Urinary bladder (tissue), 4 donors: Measurements from ENCODE around the gene GNG12. TPM values are rescaled to one million over a fixed set of nuclear protein-coding genes. Genes with fewer than 3 reads are reported as not detected.

ENCODE experiments used
- DNase-seq: peaks from one replicate; pipeline ENCODE4 v3.0.0-alpha.2; 2015; ENCODE audit errors: extremely low spot score
- H3K27ac ChIP-seq: one replicate; pipeline ENCODE4 v1.5.1; 2013; ENCODE audit warnings: low read depth, mild to moderate bottlenecking, moderate library complexity
- H3K36me3 ChIP-seq: one replicate; pipeline ENCODE4 v1.6.1; 2013; ENCODE audit warnings: mild to moderate bottlenecking, moderate library complexity; ENCODE audit not compliant: insufficient read depth
- H3K4me1 ChIP-seq: one replicate; pipeline ENCODE4 v1.6.1; 2013; ENCODE audit warnings: mild to moderate bottlenecking, moderate library complexity; ENCODE audit not compliant: insufficient read depth
- H3K4me3 ChIP-seq: one replicate; pipeline ENCODE4 v1.5.1; 2013; ENCODE audit warnings: low read depth, low read length
- WGBS: extraction: QIAGEN DNeasy Blood & Tissue Kit; methylation state at CpG from one replicate; pipeline ENCODE4 v1.1.7; 2013; 5-methylcytosine and 5-hydroxymethylcytosine counted together
- polyA plus RNA-seq: library from polyadenylated mRNA; stranded (reverse); fragments of 200-250 nt; gene quantifications from one replicate; pipeline ENCODE4 v1.2.3, GENCODE V29; 2013
- total RNA-seq: library from RNA; depleted of rRNA; stranded (reverse); fragments of >200 nt; gene quantifications from one replicate; pipeline ENCODE4 v1.2.3, GENCODE V29; 2014
- donor health status: healthy with polysubstance abuse.
- donor health status: healthy.

Gene GNG12
- total and polyA plus RNA-seq, 2 donors: 79.4 to 264 TPM

GRCh38 chr1:67759692-67760029 lies 73.6 kb downstream of the GNG12 start:
- Histone ChIP-seq H3K4me1 (no peaks in the 10 kb centered on the region), H3K27ac (no peak overlapping the region), H3K4me3 (no peak overlapping the region), H3K36me3 (no peaks in the 10 kb centered on the region)
- no peak for DNase-seq

- H3K36me3 ChIP-seq: no peaks in the 10 kb centered on the region
- no peak overlapping the region for H3K27ac ChIP-seq
- 92% methylated on average over 3 of the region's 3 CpGs for WGBS
- no peak overlapping the region for H3K4me3 ChIP-seq
- H3K4me1 ChIP-seq: no peaks in the 10 kb centered on the region
- DNase-seq: no peak
These were observed 74.2 kb downstream of the GNG12 start for GRCh38 chr1:67759066-67759465.

- WGBS: 32% methylated on average over 2 of the region's 2 CpGs
- no peak overlapping the region for H3K4me3 ChIP-seq
- DNase-seq: no peak
- H3K27ac ChIP-seq: no peak overlapping the region
- H3K4me1 ChIP-seq: no peaks in the 10 kb centered on the region
- H3K36me3 ChIP-seq: no peaks in the 10 kb centered on the region
These were observed 77.6 kb downstream of the GNG12 start for GRCh38 chr1:67755619-67756018.

GRCh38 chr1:67755160-67755559 lies 78.1 kb downstream of the GNG12 start:
- Histone ChIP-seq H3K27ac (no peak overlapping the region), H3K4me3 (no peak overlapping the region), H3K4me1 (no peaks in the 10 kb centered on the region), H3K36me3 (no peaks in the 10 kb centered on the region)
- DNase-seq: no peak
- WGBS: over 99% methylated on average over 2 of the region's 2 CpGs

- Histone ChIP-seq H3K27ac (no peak overlapping the region), H3K36me3 (no peaks in the 10 kb centered on the region), H3K4me3 (no peak overlapping the region), H3K4me1 (no peaks in the 10 kb centered on the region)
- no peak for DNase-seq
- 86% methylated on average over 4 of the region's 4 CpGs for WGBS
These were observed 78.7 kb downstream of the GNG12 start for GRCh38 chr1:67754526-67754920.

GRCh38 chr1:67753776-67754525 lies 79.3 kb downstream of the GNG12 start:
- Histone ChIP-seq H3K4me3 (no peak overlapping the region), H3K4me1 (no peaks in the 10 kb centered on the region), H3K36me3 (no peaks in the 10 kb centered on the region), H3K27ac (no peak overlapping the region)
- 88% methylated on average over 17 of the region's 17 CpGs for WGBS
- no peak for DNase-seq

DNA sequence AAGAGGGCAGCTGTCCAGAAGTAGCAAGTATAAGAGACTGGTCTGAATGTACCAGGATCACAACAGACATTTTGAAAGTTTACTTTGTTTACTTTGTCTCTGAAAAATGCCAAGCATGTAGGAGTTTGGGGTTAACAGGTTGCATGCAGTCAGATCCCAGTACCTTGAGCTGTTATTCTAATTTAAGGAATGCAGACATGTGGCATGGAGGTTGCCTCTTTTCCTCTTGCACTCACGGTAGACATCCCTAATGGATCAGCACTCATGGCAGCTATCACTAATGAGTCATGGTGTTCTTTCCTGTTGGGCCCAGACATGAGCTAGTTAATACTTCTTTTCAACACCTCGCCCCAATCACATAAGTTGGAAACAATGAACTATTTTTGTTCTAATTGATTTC lies 81.0 kb downstream of the GNG12 start:
- no peak for DNase-seq
- H3K4me1 ChIP-seq: no peaks in the 10 kb centered on the region
- H3K27ac ChIP-seq: no peak overlapping the region
- H3K4me3 ChIP-seq: no peak overlapping the region
- 69% methylated on average over 2 of the region's 2 CpGs for WGBS
- H3K36me3 ChIP-seq: no peaks in the 10 kb centered on the region

GRCh38 chr1:67750691-67751054 lies 82.6 kb downstream of the GNG12 start:
- Histone ChIP-seq H3K4me3 (no peak overlapping the region), H3K4me1 (no peaks in the 10 kb centered on the region), H3K36me3 (no peaks in the 10 kb centered on the region), H3K27ac (peak overlapping the region; percentile 62)
- 55% methylated on average over 1 of the region's 1 CpG for WGBS
- DNase-seq: no peak

GRCh38 chr1:67749844-67750690 lies 83.2 kb downstream of the GNG12 start:
- DNase-seq: no peak
- 35% methylated on average over 8 of the region's 8 CpGs for WGBS

DNA sequence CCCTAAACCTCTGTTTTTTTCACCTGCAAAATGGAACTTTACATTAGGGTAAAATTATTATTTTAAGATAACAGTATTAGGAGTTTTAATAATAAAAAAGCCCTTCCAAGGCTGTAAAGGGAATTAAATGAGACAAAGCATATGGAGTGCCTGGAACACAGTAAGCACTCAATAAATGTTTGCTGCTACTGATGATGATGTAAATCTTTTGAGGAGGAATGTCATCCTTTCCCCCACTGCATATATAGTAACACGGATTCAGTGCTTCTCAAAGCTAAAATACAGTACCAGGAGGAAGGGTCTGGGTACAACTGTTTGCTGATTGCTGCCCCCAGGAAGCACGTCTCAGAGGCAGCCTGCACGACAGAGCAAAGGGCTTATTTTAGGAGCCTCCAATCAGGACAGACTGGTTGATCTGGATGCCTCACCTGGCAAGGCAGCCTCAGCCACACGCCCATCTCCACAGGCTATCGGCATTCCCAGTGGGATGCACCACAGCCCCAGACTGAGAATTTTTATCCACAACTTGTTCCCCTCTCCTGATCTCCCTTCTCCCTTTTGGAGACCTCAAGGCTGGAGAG lies 83.9 kb downstream of the GNG12 start:
- 44% methylated on average over 5 of the region's 5 CpGs for WGBS
- Histone ChIP-seq H3K4me1 (no peaks in the 10 kb centered on the region), H3K36me3 (no peaks in the 10 kb centered on the region), H3K4me3 (no peak overlapping the region), H3K27ac (peak overlapping the region; percentile 81)
- DNase-seq: no peak

More at GRCh38 chr1:67749844-67750690, 83.2 kb downstream of the GNG12 start:
- Histone ChIP-seq H3K4me1 (no peaks in the 10 kb centered on the region), H3K36me3 (no peaks in the 10 kb centered on the region), H3K4me3 (no peak overlapping the region), H3K27ac (peak overlapping the region; percentile 81)

GRCh38 chr1:67748630-67749029 lies 84.6 kb downstream of the GNG12 start:
- WGBS: 10% methylated on average over 2 of the region's 2 CpGs
- H3K36me3 ChIP-seq: no peaks in the 10 kb centered on the region
- no peak overlapping the region for H3K4me3 ChIP-seq
- H3K4me1 ChIP-seq: no peaks in the 10 kb centered on the region
- H3K27ac ChIP-seq: peak overlapping the region; percentile 81
- no peak for DNase-seq

GRCh38 chr1:67747671-67748546 lies 85.4 kb downstream of the GNG12 start:
- H3K36me3 ChIP-seq: no peaks in the 10 kb centered on the region
- H3K4me3 ChIP-seq: no peak overlapping the region
- no peak for DNase-seq

More at GRCh38 chr1:67747671-67748546, 85.4 kb downstream of the GNG12 start:
- WGBS: 41% methylated on average over 4 of the region's 4 CpGs
- Histone ChIP-seq H3K4me1 (no peaks in the 10 kb centered on the region), H3K27ac (no peak overlapping the region)
